ENCODE data around the gene ELP4.
"Not testable (repeated sequence)": the region's sequence is repeated elsewhere in the genome, so short reads cannot be mapped to it uniquely, and the experiment has no call there.

Gene ELP4

GRCh38 chr11:31509429-31510345 lies at the start of gene ELP4, which contains the start of gene IMMP1L:
Gene ELP4, plus strand, starts transcription at chr11:31509767. Its CDS starts 18 bp downstream, at chr11:31509785.
Gene IMMP1L, minus strand, starts transcription at chr11:31509622. Its CDS starts 46,346 bp downstream, at chr11:31463276.
- peak; percentile 91 for DNase-seq

GRCh38 chr11:31464436-31464835 lies 45.1 kb upstream of the ELP4 start:
- DNase-seq, result no peak

- no peak for DNase-seq
These were observed 35.5 kb upstream of the ELP4 start for GRCh38 chr11:31474083-31474482.

- no peak for DNase-seq
These were observed 31.9 kb upstream of the ELP4 start for GRCh38 chr11:31477528-31478222.

GRCh38 chr11:31478223-31478590 lies 31.4 kb upstream of the ELP4 start:
- no peak for DNase-seq

GRCh38 chr11:31479066-31479465 lies 30.5 kb upstream of the ELP4 start:
- no peak for DNase-seq

- no peak for DNase-seq
These were observed 28.6 kb upstream of the ELP4 start for GRCh38 chr11:31480930-31481329.

GRCh38 chr11:31484497-31484896 lies 25.1 kb upstream of the ELP4 start:
- no peak for DNase-seq

GRCh38 chr11:31487848-31488247 lies 21.7 kb upstream of the ELP4 start:
- no peak for DNase-seq

GRCh38 chr11:31492320-31492913 lies 17.1 kb upstream of the ELP4 start:
- no peak for DNase-seq

GRCh38 chr11:31493235-31493634 lies 16.3 kb upstream of the ELP4 start:
- DNase-seq, result no peak

GRCh38 chr11:31493762-31494161 lies 15.8 kb upstream of the ELP4 start:
- not testable (repeated sequence) for DNase-seq

GRCh38 chr11:31499576-31500178 lies 9.9 kb upstream of the ELP4 start:
- no peak for DNase-seq

GRCh38 chr11:31500560-31500959 lies 9.0 kb upstream of the ELP4 start:
- no peak for DNase-seq

- no peak for DNase-seq
These were observed 527 bp upstream of the ELP4 start for GRCh38 chr11:31509051-31509428.

GRCh38 chr11:31512117-31512516 lies 2.5 kb downstream of the ELP4 start:
- no peak for DNase-seq

- no peak for DNase-seq
These were observed 12.1 kb downstream of the ELP4 start for GRCh38 chr11:31521497-31522150.

- DNase-seq, result no peak
These were observed 19.6 kb downstream of the ELP4 start for GRCh38 chr11:31529189-31529588.

- DNase-seq, result no peak
These were observed 20.1 kb downstream of the ELP4 start for GRCh38 chr11:31529701-31530100.

- DNase-seq, result no peak
These were observed 21.7 kb downstream of the ELP4 start for GRCh38 chr11:31531293-31531692.

GRCh38 chr11:31535479-31535878 lies 25.9 kb downstream of the ELP4 start:
- DNase-seq, result no peak

- no peak for DNase-seq
These were observed 33.3 kb downstream of the ELP4 start for GRCh38 chr11:31542862-31543261.

GRCh38 chr11:31555938-31556337 lies 46.4 kb downstream of the ELP4 start:
- DNase-seq, result no peak
